BE2C (cell line): Measurements from ENCODE around the gene TJP1.

Experiments
- DNase-seq: peaks from one replicate; pipeline ENCODE4 v3.0.0-alpha.2; 2020
- H3K27me3 ChIP-seq: fragments of 250-450 bp; sonication (Bioruptor Pico); 2 replicates; pipeline ENCODE4 v1.5.1; 2020; ENCODE audit warnings: mild to moderate bottlenecking
- H3K36me3 ChIP-seq: fragments of 250-450 bp; sonication (Bioruptor Pico); 2 replicates; pipeline ENCODE4 v1.5.1; 2020; ENCODE audit warnings: mild to moderate bottlenecking
- H3K4me1 ChIP-seq: fragments of 250-450 bp; sonication (Bioruptor Pico); 2 replicates; pipeline ENCODE4 v1.5.1; 2020
- H3K4me3 ChIP-seq: 2 replicates; pipeline ENCODE4 v1.5.1; 2011; ENCODE audit warnings: low read depth, low read length
- H3K9me3 ChIP-seq: fragments of 250-450 bp; sonication (Bioruptor Pico); 2 replicates; pipeline ENCODE4 v1.5.1; 2020
- TF ChIP-seq, protein P1 (sequence below): IDR thresholded peaks from 2 replicates; pipeline ENCODE4 v1.5.1; 2012; ENCODE audit warnings: mild to moderate bottlenecking, low read depth, low read length

TJP1 gene

DNA sequence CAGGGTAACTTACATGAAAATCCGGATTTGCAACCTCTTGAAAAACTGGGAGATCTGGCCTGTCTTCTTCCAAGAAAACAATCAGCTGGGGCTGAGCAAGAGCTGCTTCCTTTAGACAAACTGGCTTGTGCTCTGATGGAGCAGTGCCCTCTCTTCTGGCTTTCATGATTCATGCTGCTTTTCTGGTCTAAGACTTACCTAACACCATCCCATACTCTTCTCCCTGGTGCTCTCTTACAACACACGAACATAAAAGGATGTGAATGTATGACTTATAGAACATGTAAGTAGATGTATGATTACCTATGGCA is 9.9 kb downstream of the TJP1 start:
- no peaks in the 10 kb centered on the region for H3K4me1 ChIP-seq
- no peak for DNase-seq
- TF ChIP-seq, protein P1, sequence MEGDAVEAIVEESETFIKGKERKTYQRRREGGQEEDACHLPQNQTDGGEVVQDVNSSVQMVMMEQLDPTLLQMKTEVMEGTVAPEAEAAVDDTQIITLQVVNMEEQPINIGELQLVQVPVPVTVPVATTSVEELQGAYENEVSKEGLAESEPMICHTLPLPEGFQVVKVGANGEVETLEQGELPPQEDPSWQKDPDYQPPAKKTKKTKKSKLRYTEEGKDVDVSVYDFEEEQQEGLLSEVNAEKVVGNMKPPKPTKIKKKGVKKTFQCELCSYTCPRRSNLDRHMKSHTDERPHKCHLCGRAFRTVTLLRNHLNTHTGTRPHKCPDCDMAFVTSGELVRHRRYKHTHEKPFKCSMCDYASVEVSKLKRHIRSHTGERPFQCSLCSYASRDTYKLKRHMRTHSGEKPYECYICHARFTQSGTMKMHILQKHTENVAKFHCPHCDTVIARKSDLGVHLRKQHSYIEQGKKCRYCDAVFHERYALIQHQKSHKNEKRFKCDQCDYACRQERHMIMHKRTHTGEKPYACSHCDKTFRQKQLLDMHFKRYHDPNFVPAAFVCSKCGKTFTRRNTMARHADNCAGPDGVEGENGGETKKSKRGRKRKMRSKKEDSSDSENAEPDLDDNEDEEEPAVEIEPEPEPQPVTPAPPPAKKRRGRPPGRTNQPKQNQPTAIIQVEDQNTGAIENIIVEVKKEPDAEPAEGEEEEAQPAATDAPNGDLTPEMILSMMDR: no peak

DNA sequence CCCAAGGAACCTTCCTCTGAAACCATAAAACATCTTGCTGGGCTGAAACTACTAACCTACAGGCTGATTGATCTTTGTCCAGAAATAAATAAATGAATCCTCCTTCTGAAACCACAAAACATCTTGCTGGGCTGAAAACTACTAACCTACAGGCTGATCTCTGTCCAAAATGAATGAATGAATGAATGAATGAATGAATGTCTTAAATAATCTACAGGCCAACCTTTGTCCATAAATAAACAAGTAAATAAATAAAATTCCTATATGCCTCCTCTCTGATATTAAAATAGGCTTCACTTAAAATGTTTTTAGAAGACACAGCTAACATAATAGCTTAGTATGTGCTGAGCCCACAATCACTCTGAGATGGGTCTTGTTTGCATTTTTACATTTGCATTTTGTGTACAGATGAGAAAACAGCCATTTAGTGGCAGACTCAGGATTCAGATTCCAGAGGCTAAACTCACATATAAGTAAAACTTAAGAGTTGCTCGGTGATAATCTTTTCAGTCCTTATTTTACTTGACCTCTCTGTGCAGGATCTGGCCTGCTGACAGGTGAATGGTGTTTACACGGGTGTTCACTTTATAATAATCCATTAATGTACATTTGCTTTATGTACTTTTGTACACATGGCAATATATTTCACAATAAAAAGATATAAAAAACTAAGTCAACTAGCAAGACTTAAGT is 10.4 kb downstream of the TJP1 start:
- Histone ChIP-seq H3K9me3 (no peaks in the 10 kb centered on the region), H3K4me1 (no peaks in the 10 kb centered on the region), H3K27me3 (no peaks in the 10 kb centered on the region), H3K4me3 (no peak overlapping the region), H3K36me3 (no peaks in the 10 kb centered on the region)
- TF ChIP-seq, protein P1: no peak
- DNase-seq: no peak

More for the DNA sequence above, 9.9 kb downstream of the TJP1 start:
- Histone ChIP-seq H3K4me3 (no peak overlapping the region), H3K9me3 (no peaks in the 10 kb centered on the region), H3K27me3 (no peaks in the 10 kb centered on the region), H3K36me3 (no peaks in the 10 kb centered on the region)

DNA sequence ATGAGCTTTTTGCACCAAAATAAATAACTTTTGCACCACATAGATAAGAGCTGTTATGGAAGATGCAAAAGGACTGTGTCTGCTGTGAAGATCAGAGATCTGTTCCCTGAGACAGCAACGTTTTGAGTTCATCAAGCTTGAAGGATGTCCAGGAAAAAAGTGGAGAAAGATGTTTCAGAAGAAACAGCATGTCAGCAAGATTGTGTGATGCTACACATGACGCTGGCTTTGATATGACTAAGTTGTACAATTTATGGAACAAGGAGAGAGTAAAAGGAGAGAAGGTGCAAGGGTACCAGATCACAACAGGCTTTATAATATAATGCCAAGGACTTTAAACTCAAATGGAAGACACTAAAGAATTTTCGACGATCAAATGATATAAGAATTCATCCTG is 16.6 kb downstream of the TJP1 start:
- H3K9me3 ChIP-seq: no peaks in the 10 kb centered on the region
- H3K4me3 ChIP-seq: no peak overlapping the region
- peaks cover 3% of the 10 kb centered on the region; the same call in 1 of the 2 replicates for H3K4me1 ChIP-seq
- H3K36me3 ChIP-seq: no peaks in the 10 kb centered on the region
- DNase-seq: no peak
- TF ChIP-seq, protein P1: no peak
- no peaks in the 10 kb centered on the region for H3K27me3 ChIP-seq

DNA sequence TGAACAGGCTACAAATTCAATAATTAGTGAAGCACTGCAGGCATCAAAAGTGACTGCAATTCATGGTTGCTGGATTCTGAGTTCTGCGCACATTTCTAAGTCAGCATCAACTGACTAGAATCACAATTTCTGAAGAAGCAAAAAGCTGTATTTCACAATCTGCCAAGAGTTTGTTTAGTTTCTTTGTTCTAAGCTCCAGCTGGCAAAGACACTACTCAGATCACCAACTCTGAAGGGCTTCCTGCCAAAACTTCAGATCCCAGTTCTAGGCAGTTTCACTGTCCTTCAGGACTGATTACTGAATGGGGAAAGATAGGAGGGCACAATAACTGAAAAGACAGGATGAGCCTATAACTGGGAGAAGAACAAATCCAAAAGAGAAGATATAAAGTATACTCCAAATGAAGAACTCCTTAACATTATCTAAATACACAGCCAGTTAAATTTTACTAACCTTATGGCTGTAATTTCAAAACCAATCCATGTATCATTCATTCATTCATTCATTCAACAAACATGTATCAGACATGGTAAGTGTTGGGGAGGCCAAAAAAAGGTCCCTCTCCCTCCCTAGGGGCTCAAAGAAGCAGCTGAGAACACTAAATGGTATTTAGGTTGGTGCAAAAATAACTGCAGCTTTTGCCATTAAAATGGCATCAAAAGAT is 17.1 kb downstream of the TJP1 start:
- Histone ChIP-seq H3K36me3 (no peaks in the 10 kb centered on the region), H3K27me3 (no peaks in the 10 kb centered on the region), H3K9me3 (no peaks in the 10 kb centered on the region), H3K4me1 (peaks cover 3% of the 10 kb centered on the region; the same call in 1 of the 2 replicates), H3K4me3 (no peak overlapping the region)
- TF ChIP-seq, protein P1: no peak
- DNase-seq: no peak

DNA sequence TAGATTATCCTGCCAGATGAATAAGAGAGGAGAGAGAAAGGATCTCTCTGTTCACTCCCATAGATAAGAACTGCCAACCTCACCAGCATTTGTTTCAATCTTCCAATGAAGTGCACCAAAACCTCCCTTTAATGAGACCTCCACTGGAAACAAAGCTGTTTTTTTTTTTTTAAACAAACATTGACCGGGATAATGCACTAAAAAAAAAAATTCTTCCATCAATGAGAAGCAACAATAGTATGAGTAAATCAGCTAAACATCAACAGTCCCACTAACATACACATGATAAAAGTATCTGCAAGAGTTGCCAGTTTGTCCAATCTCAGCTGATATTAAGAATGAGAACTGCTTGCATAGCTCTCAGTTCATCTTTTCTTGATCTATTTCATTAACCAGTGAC is 19.9 kb downstream of the TJP1 start:
- H3K4me3 ChIP-seq: no peak overlapping the region
- peaks cover 3% of the 10 kb centered on the region; the same call in 1 of the 2 replicates for H3K4me1 ChIP-seq
- DNase-seq: no peak
- no peaks in the 10 kb centered on the region for H3K27me3 ChIP-seq
- no peaks in the 10 kb centered on the region for H3K9me3 ChIP-seq
- TF ChIP-seq, protein P1: no peak
- no peaks in the 10 kb centered on the region for H3K36me3 ChIP-seq
